K562 (cell line): Measurements from ENCODE around the gene KCNN4. TPM values are rescaled to one million over a fixed set of nuclear protein-coding genes. Genes with fewer than 3 reads are reported as not detected.

Experiments used
- ATF4 ChIP-seq: fragments of 450-650 bp; formaldehyde crosslinking; IDR thresholded peaks from 2 replicates; pipeline ENCODE4 v1.4.0; 2022; ENCODE audit warnings: mild to moderate bottlenecking, moderate library complexity
- BACH1 ChIP-seq: fragments of 200-800 bp; sonication (Bioruptor generic); IDR thresholded peaks from 2 replicates; pipeline ENCODE4 v1.6.1; 2016; ENCODE audit warnings: missing genetic modification characterization, missing compliant biosample characterization
- BRCA1 ChIP-seq, 2 experiments: fragments of 450-650 bp in 1 of 2; sonication (generic) in 1 of 2; formaldehyde crosslinking in 1 of 2; IDR thresholded peaks; 2 replicates each; pipeline versions ENCODE4 v1.5.0 to v1.6.1; 2017 to 2020; ENCODE audit warnings: mild to moderate bottlenecking in 1 of 2, missing genetic modification reagents in 1 of 2
- CBX1 ChIP-seq: sonication (generic); IDR thresholded peaks from 2 replicates; pipeline ENCODE4 v1.6.1; 2016; ENCODE audit warnings: antibody characterized with exemption, low read depth, mild to moderate bottlenecking
- CCAR2 ChIP-seq: fragments of 200-400 bp; formaldehyde crosslinking; IDR thresholded peaks from 2 replicates; pipeline ENCODE4 v1.6.1; 2017; ENCODE audit warnings: mild to moderate bottlenecking, low read depth, low read length
- CREB3 ChIP-seq: fragments of 450-650 bp; conservative IDR thresholded peaks from 2 replicates; pipeline ENCODE4 v1.6.1; 2016; ENCODE audit warnings: missing genetic modification characterization, low read depth, mild to moderate bottlenecking, missing compliant biosample characterization, moderate library complexity
- ERF ChIP-seq: fragments of 450-650 bp; formaldehyde crosslinking; IDR thresholded peaks from 2 replicates; pipeline ENCODE4 v1.4.0; 2020; ENCODE audit warnings: mild to moderate bottlenecking, mixed read lengths
- ETV1 ChIP-seq: fragments of 450-650 bp; conservative IDR thresholded peaks from 2 replicates; pipeline ENCODE4 v1.6.1; 2016; ENCODE audit warnings: missing genetic modification characterization, control low read depth, low read depth, missing compliant biosample characterization
- GTF2B ChIP-seq: IDR thresholded peaks from 2 replicates; pipeline ENCODE4 v1.6.1; 2011; ENCODE audit not compliant: insufficient read length; ENCODE audit errors: extremely low read depth
- HINFP ChIP-seq: fragments of 450-650 bp; conservative IDR thresholded peaks from 2 replicates; pipeline ENCODE4 v1.6.1; 2016; ENCODE audit warnings: missing genetic modification characterization, low read depth, mild to moderate bottlenecking, control low read depth, missing compliant biosample characterization
- IFI16 ChIP-seq: fragments of 250-450 bp; sonication (Bioruptor Pico); IDR thresholded peaks from 2 replicates; pipeline ENCODE4 v2.1.2; 2022; ENCODE audit warnings: mild to moderate bottlenecking, inconsistent platforms
- NCOA1 ChIP-seq: fragments of 450-650 bp; IDR thresholded peaks from 2 replicates; pipeline ENCODE4 v1.6.1; 2016; ENCODE audit warnings: low read depth
- NELFE ChIP-seq: IDR thresholded peaks from 2 replicates; pipeline ENCODE4 v1.6.1; 2011; ENCODE audit warnings: mild to moderate bottlenecking; ENCODE audit not compliant: insufficient read depth, insufficient read length
- POLR2AphosphoS5 ChIP-seq: IDR thresholded peaks from 2 replicates; pipeline ENCODE4 v1.6.1; 2011; ENCODE audit warnings: mild to moderate bottlenecking, low read depth, low read length, moderate library complexity; ENCODE audit not compliant: control insufficient read depth, insufficient read depth
- RB1 ChIP-seq: fragments of 450-650 bp; IDR thresholded peaks from 2 replicates; pipeline ENCODE4 v1.6.1; 2017; ENCODE audit warnings: low read depth, mild to moderate bottlenecking
- RFX7 ChIP-seq: fragments of 250-450 bp; sonication (Bioruptor Pico); IDR thresholded peaks from 2 replicates; pipeline ENCODE4 v1.5.1; 2021; ENCODE audit warnings: mild to moderate bottlenecking
- TFAP4 ChIP-seq: sonication (generic); formaldehyde crosslinking; IDR thresholded peaks from 2 replicates; pipeline ENCODE4 v1.8.0; 2022; ENCODE audit warnings: missing genetic modification reagents, mild to moderate bottlenecking, moderate library complexity, borderline replicate concordance
- ZNF121 ChIP-seq: sonication (generic); formaldehyde crosslinking; conservative IDR thresholded peaks from 2 replicates; pipeline ENCODE4 v1.8.0; 2022; ENCODE audit warnings: missing genetic modification reagents
- ZNF124 ChIP-seq: sonication (generic); formaldehyde crosslinking; IDR thresholded peaks from 2 replicates; pipeline ENCODE4 v1.8.1; 2022; ENCODE audit warnings: missing genetic modification reagents
- ZNF444 ChIP-seq: fragments of 250-450 bp; sonication (Bioruptor Pico); IDR thresholded peaks from 2 replicates; pipeline ENCODE4 v1.4.0; 2020; ENCODE audit warnings: mild to moderate bottlenecking, moderate library complexity
- polyA plus RNA-seq, 8 experiments: library from polyadenylated mRNA; depleted of rRNA in 4 of 8; stranded (reverse) in 5 of 8; unstranded in 3 of 8; fragments of >200 nt; fragmentation: Nextera tagmentation in 2 of 8; fragmentation: Illumina TruSeq in 1 of 8; extraction: Ambion mirVana in 2 of 8; extraction: Trizol in 1 of 8; gene quantifications; 2 replicates each; pipeline versions ENCODE4 v1.2.1 to v1.2.3, GENCODE V29; 2011 to 2014; ENCODE audit warnings: inconsistent platforms in 1 of 8, missing spikeins in 1 of 8
- total RNA-seq, 7 experiments: library from RNA; depleted of rRNA in 6 of 7; stranded (reverse); fragments of >200 nt in 6 of 7; fragmentation: Illumina TruSeq in 2 of 7; extraction: Trizol in 2 of 7; gene quantifications; 2 replicates each; pipeline versions ENCODE4 v1.2.1 to v1.2.3, GENCODE V29; 2011 to 2021; ENCODE audit warnings: low replicate concordance in 1 of 7
- TF ChIP-seq, protein P1 (sequence below): fragments of 250-450 bp; sonication (Bioruptor Pico); IDR thresholded peaks from 2 replicates; pipeline ENCODE4 v1.4.0; 2020; ENCODE audit warnings: mild to moderate bottlenecking, moderate library complexity
- TF ChIP-seq, protein P2 (sequence below): sonication (generic); IDR thresholded peaks from 2 replicates; pipeline ENCODE4 v1.6.1; 2016

Gene KCNN4
- total and polyA plus RNA-seq, 9 of the 15 experiments (the other 6 are each of a cell fraction or from before 2014, with no cell fraction given): 0.53 to 37.7 (median 25.9) TPM

- no peak for TF ChIP-seq TFAP4 (CRISPR knock-in tag)
- TF ChIP-seq ZNF121 (CRISPR knock-in tag): no peak
- TF ChIP-seq BRCA1 (IDR thresholded peaks at IDR 0.05): no peak
- no peak for TF ChIP-seq BRCA1 (CRISPR knock-in tag; IDR thresholded peaks at IDR 0.05)
- TF ChIP-seq POLR2AphosphoS5: peak; percentile 80
- TF ChIP-seq GTF2B: peak; percentile 29
- no peak for TF ChIP-seq NCOA1
- no peak for TF ChIP-seq ATF4 (CRISPR knock-in tag)
- TF ChIP-seq ERF (CRISPR knock-in tag): no peak
- TF ChIP-seq ZNF124 (CRISPR knock-in tag): no peak
- TF ChIP-seq HINFP: no peak
- TF ChIP-seq RB1: no peak
- TF ChIP-seq ETV1 (tag): peak; percentile 18; the same call in 1 of the 2 replicates
- no peak for TF ChIP-seq CBX1
- TF ChIP-seq RFX7: no peak
- TF ChIP-seq ZNF444 (CRISPR knock-in tag): no peak
- TF ChIP-seq, protein P1, sequence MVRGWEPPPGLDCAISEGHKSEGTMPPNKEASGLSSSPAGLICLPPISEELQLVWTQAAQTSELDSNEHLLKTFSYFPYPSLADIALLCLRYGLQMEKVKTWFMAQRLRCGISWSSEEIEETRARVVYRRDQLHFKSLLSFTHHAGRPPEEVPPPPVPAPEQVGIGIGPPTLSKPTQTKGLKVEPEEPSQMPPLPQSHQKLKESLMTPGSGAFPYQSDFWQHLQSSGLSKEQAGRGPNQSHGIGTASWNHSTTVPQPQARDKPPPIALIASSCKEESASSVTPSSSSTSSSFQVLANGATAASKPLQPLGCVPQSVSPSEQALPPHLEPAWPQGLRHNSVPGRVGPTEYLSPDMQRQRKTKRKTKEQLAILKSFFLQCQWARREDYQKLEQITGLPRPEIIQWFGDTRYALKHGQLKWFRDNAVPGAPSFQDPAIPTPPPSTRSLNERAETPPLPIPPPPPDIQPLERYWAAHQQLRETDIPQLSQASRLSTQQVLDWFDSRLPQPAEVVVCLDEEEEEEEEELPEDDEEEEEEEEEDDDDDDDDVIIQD (CRISPR knock-in tag): no peak
- no peak for TF ChIP-seq BACH1 (tag)
- no peak for TF ChIP-seq CCAR2
- no peak for TF ChIP-seq NELFE
- TF ChIP-seq, protein P2, sequence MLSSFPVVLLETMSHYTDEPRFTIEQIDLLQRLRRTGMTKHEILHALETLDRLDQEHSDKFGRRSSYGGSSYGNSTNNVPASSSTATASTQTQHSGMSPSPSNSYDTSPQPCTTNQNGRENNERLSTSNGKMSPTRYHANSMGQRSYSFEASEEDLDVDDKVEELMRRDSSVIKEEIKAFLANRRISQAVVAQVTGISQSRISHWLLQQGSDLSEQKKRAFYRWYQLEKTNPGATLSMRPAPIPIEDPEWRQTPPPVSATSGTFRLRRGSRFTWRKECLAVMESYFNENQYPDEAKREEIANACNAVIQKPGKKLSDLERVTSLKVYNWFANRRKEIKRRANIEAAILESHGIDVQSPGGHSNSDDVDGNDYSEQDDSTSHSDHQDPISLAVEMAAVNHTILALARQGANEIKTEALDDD: no peak
- TF ChIP-seq IFI16 (CRISPR knock-in tag): no peak
- TF ChIP-seq CREB3 (tag): no peak
These were observed 7.1 kb downstream of the KCNN4 start (continued) for GRCh38 chr19:43773725-43774102.
